Neural cell (in vitro differentiated cells): ENCODE measurements around the gene ZNF516.

Experiments
- EP300 ChIP-seq: fragments of 450-650 bp; conservative IDR thresholded peaks from 2 replicates; pipeline ENCODE4 v1.6.1; 2014; ENCODE audit warnings: antibody characterized with exemption, mild to moderate bottlenecking, moderate library complexity; ENCODE audit not compliant: poor library complexity, severe bottlenecking
- EZH2 ChIP-seq: fragments of 200-600, 300-800 bp; shearing (Covaris generic), sonication (generic); IDR thresholded peaks from 2 replicates; pipeline ENCODE4 v1.6.1; 2014; ENCODE audit warnings: antibody characterized with exemption, low read length, borderline replicate concordance, mild to moderate bottlenecking; ENCODE audit not compliant: insufficient read depth, poor library complexity, severe bottlenecking
- POLR2AphosphoS5 ChIP-seq: IDR thresholded peaks from 2 replicates; pipeline ENCODE4 v1.6.1; 2012
- RAD21 ChIP-seq: fragments of 450-650 bp; conservative IDR thresholded peaks from 2 replicates; pipeline ENCODE4 v1.6.1; 2014; ENCODE audit warnings: antibody characterized with exemption, mild to moderate bottlenecking, moderate library complexity
- TAF1 ChIP-seq: IDR thresholded peaks from 2 replicates; pipeline ENCODE4 v1.6.1; 2012; ENCODE audit warnings: low read depth
- TF ChIP-seq, protein P1 (sequence below): fragments of 450-650 bp; IDR thresholded peaks from 2 replicates; pipeline ENCODE4 v1.5.1; 2014; ENCODE audit warnings: antibody characterized with exemption, mild to moderate bottlenecking, moderate library complexity; ENCODE audit not compliant: poor library complexity, severe bottlenecking
- TF ChIP-seq, protein P2 (sequence below): IDR thresholded peaks from 2 replicates; pipeline ENCODE4 v1.6.1; 2012; ENCODE audit warnings: borderline replicate concordance

DNA sequence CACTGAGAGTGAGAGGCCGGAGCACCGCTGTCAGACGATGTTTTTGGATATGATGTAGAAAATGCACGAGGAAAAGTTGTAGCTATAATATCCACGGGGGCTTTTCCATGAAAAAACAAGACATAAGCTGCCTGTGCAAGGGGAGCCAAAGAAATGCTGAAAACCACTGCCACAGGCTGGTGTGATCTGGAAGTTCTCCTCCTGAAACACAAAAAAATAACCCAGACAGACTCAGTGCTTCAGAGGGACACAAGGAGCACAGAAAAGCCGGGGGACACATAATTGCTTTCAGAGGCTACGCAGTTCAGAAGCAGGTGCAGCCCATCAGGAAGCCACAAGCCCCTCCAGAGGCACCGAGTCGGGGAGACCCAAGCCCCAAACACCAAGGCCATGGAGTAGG lies 98.2 kb downstream of the ZNF516 start:
- TF ChIP-seq EP300: no peak
- TF ChIP-seq, protein P1, sequence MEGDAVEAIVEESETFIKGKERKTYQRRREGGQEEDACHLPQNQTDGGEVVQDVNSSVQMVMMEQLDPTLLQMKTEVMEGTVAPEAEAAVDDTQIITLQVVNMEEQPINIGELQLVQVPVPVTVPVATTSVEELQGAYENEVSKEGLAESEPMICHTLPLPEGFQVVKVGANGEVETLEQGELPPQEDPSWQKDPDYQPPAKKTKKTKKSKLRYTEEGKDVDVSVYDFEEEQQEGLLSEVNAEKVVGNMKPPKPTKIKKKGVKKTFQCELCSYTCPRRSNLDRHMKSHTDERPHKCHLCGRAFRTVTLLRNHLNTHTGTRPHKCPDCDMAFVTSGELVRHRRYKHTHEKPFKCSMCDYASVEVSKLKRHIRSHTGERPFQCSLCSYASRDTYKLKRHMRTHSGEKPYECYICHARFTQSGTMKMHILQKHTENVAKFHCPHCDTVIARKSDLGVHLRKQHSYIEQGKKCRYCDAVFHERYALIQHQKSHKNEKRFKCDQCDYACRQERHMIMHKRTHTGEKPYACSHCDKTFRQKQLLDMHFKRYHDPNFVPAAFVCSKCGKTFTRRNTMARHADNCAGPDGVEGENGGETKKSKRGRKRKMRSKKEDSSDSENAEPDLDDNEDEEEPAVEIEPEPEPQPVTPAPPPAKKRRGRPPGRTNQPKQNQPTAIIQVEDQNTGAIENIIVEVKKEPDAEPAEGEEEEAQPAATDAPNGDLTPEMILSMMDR: no peak
- no peak for TF ChIP-seq EZH2
- no peak for TF ChIP-seq POLR2AphosphoS5
- no peak for TF ChIP-seq RAD21
- TF ChIP-seq, protein P2, sequence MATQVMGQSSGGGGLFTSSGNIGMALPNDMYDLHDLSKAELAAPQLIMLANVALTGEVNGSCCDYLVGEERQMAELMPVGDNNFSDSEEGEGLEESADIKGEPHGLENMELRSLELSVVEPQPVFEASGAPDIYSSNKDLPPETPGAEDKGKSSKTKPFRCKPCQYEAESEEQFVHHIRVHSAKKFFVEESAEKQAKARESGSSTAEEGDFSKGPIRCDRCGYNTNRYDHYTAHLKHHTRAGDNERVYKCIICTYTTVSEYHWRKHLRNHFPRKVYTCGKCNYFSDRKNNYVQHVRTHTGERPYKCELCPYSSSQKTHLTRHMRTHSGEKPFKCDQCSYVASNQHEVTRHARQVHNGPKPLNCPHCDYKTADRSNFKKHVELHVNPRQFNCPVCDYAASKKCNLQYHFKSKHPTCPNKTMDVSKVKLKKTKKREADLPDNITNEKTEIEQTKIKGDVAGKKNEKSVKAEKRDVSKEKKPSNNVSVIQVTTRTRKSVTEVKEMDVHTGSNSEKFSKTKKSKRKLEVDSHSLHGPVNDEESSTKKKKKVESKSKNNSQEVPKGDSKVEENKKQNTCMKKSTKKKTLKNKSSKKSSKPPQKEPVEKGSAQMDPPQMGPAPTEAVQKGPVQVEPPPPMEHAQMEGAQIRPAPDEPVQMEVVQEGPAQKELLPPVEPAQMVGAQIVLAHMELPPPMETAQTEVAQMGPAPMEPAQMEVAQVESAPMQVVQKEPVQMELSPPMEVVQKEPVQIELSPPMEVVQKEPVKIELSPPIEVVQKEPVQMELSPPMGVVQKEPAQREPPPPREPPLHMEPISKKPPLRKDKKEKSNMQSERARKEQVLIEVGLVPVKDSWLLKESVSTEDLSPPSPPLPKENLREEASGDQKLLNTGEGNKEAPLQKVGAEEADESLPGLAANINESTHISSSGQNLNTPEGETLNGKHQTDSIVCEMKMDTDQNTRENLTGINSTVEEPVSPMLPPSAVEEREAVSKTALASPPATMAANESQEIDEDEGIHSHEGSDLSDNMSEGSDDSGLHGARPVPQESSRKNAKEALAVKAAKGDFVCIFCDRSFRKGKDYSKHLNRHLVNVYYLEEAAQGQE: no peak
- no peak for TF ChIP-seq TAF1
